Activated CD8-positive, alpha-beta T cell treated with anti-CD3 and anti-CD28 coated beads for 36 hours (primary cell): Measurements from ENCODE around the gene SLC25A31. TPM values are rescaled to one million over a fixed set of nuclear protein-coding genes. Genes with fewer than 3 reads are reported as not detected.

Experiments
- ATAC-seq: fragments of 200-7000 bp; cut with Tn5 transposase; one replicate; pipeline ENCODE4 v1.10.0; 2021; ENCODE audit warnings: mild to moderate bottlenecking, moderate library complexity
- CTCF ChIA-PET: fragments of 350-600 bp; sonication (Branson Sonifier 250); formaldehyde crosslinking; loops from one replicate; lab custom pipeline; 2021; ENCODE audit warnings: antibody characterized with exemption; lab: Charles Lee
- POLR2A ChIA-PET: fragments of 350-600 bp; sonication (Branson Sonifier 250); formaldehyde crosslinking; loops from one replicate; lab custom pipeline; 2021; ENCODE audit warnings: antibody characterized with exemption; lab: Charles Lee
- DNase-seq: peaks from one replicate; pipeline ENCODE4 v3.0.0-alpha.2; 2020
- H3K27ac Mint-ChIP-seq: one replicate; pipeline ENCODE4 v1.8.0; 2021; ENCODE audit warnings: mild to moderate bottlenecking, mixed read lengths
- H3K27me3 Mint-ChIP-seq: one replicate; pipeline ENCODE4 v1.8.0; 2021; ENCODE audit warnings: mixed read lengths
- H3K36me3 Mint-ChIP-seq: one replicate; pipeline ENCODE4 v1.8.0; 2021; ENCODE audit warnings: low read depth, mixed read lengths
- H3K4me1 Mint-ChIP-seq: one replicate; pipeline ENCODE4 v1.8.0; 2021; ENCODE audit warnings: low read depth, mixed read lengths
- H3K4me3 Mint-ChIP-seq: one replicate; pipeline ENCODE4 v1.8.0; 2021; ENCODE audit warnings: mild to moderate bottlenecking, moderate library complexity, mixed read lengths
- H3K9me3 Mint-ChIP-seq: one replicate; pipeline ENCODE4 v1.8.0; 2021; ENCODE audit warnings: mixed read lengths
- CTCF ChIP-seq: fragments of 200-600 bp; IDR thresholded peaks from one replicate; pipeline ENCODE4 v1.8.0; 2022; ENCODE audit warnings: antibody characterized with exemption, mild to moderate bottlenecking
- intact Hi-C: fragments of 100-400 bp; cut with micrococcal nuclease; formaldehyde crosslinking; loops from one replicate; pipeline ENCODE4 v1.10.0; 2022
- total RNA-seq, 2 experiments: library from RNA; stranded (reverse); gene quantifications; one replicate each; pipeline ENCODE4 v1.2.3, GENCODE V29; 2021

The SLC25A31 gene
- total RNA-seq, 2 experiments from 2014 or later, result not detected

- Mint-ChIP-seq H3K27me3 (peaks cover 1% of the 10 kb centered on the region), H3K4me1 (no peaks in the 10 kb centered on the region), H3K36me3 (no peaks in the 10 kb centered on the region), H3K9me3 (peaks cover 2% of the 10 kb centered on the region), H3K27ac (no peak overlapping the region), H3K4me3 (no peak overlapping the region)
- POLR2A ChIA-PET, result no interaction called here
- intact Hi-C loops, result no loop called here
- no peak for TF ChIP-seq CTCF
- ATAC-seq (no peak), DNase-seq (no peak)
- CTCF ChIA-PET, result no interaction called here
Measured at GRCh38 chr4:127759228-127759820, 29.1 kb downstream of the SLC25A31 start.

- no peak for TF ChIP-seq CTCF
- intact Hi-C loops, result no loop called here
- ATAC-seq (no peak), DNase-seq (no peak)
- H3K27ac Mint-ChIP-seq, result no peak overlapping the region
- H3K36me3 Mint-ChIP-seq, result no peaks in the 10 kb centered on the region
- POLR2A ChIA-PET, result no interaction called here
- H3K4me3 Mint-ChIP-seq, result no peak overlapping the region
- H3K9me3 Mint-ChIP-seq, result peaks cover 2% of the 10 kb centered on the region
- H3K4me1 Mint-ChIP-seq, result no peaks in the 10 kb centered on the region
- CTCF ChIA-PET, result no interaction called here
- H3K27me3 Mint-ChIP-seq, result peaks cover 1% of the 10 kb centered on the region
Measured at GRCh38 chr4:127759893-127760292, 29.7 kb downstream of the SLC25A31 start.

GRCh38 chr4:127771535-127772275 is 41.5 kb downstream of the SLC25A31 start:
- H3K36me3 Mint-ChIP-seq, result no peaks in the 10 kb centered on the region
- DNase-seq, result no peak
- TF ChIP-seq CTCF, result no peak
- intact Hi-C loops, result no loop called here
- no peak for ATAC-seq
- no peak overlapping the region for H3K27ac Mint-ChIP-seq
- no peak overlapping the region for H3K4me3 Mint-ChIP-seq
- ChIA-PET POLR2A (no interaction called here), CTCF (no interaction called here)
- H3K4me1 Mint-ChIP-seq, result peaks cover 7% of the 10 kb centered on the region
- H3K27me3 Mint-ChIP-seq, result peaks cover 17% of the 10 kb centered on the region
- no peaks in the 10 kb centered on the region for H3K9me3 Mint-ChIP-seq

GRCh38 chr4:127772769-127773671 is 42.8 kb downstream of the SLC25A31 start:
- DNase-seq (no peak), ATAC-seq (no peak)
- Mint-ChIP-seq H3K9me3 (no peaks in the 10 kb centered on the region), H3K27me3 (peaks cover 25% of the 10 kb centered on the region), H3K27ac (no peak overlapping the region), H3K36me3 (no peaks in the 10 kb centered on the region), H3K4me1 (peaks cover 8% of the 10 kb centered on the region), H3K4me3 (no peak overlapping the region)
- no peak for TF ChIP-seq CTCF
- intact Hi-C loops, result no loop called here
- ChIA-PET CTCF (no interaction called here), POLR2A (no interaction called here)
